KMS-11 (cell line): ENCODE measurements around the gene CCDC70.

Experiments
- H2AFZ ChIP-seq: fragments of 200-600 bp; sonication (generic); 2 replicates; pipeline ENCODE4 v1.6.1; 2016; ENCODE audit warnings: antibody characterized with exemption, mixed run types, low read depth
- H3K27ac ChIP-seq: fragments of 200-600 bp; sonication (generic); 2 replicates; pipeline ENCODE4 v1.6.1; 2016; ENCODE audit warnings: mild to moderate bottlenecking, mixed run types
- H3K27me3 ChIP-seq: fragments of 200-600 bp; sonication (generic); 2 replicates; pipeline ENCODE4 v1.6.1; 2017; ENCODE audit warnings: mild to moderate bottlenecking, low read depth, mixed run types, moderate library complexity; ENCODE audit not compliant: insufficient read depth
- H3K36me3 ChIP-seq: fragments of 200-600 bp; sonication (generic); 2 replicates; pipeline ENCODE4 v1.6.1; 2017; ENCODE audit warnings: mild to moderate bottlenecking, mixed run types; ENCODE audit not compliant: insufficient read depth
- H3K4me1 ChIP-seq: fragments of 200-600 bp; sonication (generic); 2 replicates; pipeline ENCODE4 v1.6.1; 2016; ENCODE audit warnings: mild to moderate bottlenecking, low read depth, mixed run types; ENCODE audit not compliant: poor library complexity, severe bottlenecking
- H3K4me2 ChIP-seq: fragments of 200-600 bp; sonication (generic); 2 replicates; pipeline ENCODE4 v1.7.0; 2016; ENCODE audit warnings: mild to moderate bottlenecking, mixed run types
- H3K4me3 ChIP-seq: fragments of 200-600 bp; sonication (generic); IDR thresholded peaks from 2 replicates; pipeline ENCODE4 v1.6.1; 2017; ENCODE audit warnings: low read depth, low read length, mixed read lengths; ENCODE audit not compliant: insufficient read depth
- H3K79me2 ChIP-seq: fragments of 200-600 bp; sonication (generic); 2 replicates; pipeline ENCODE4 v1.6.1; 2016; ENCODE audit warnings: low read depth, mixed run types; ENCODE audit not compliant: insufficient read depth
- H3K9ac ChIP-seq: fragments of 200-600 bp; sonication (generic); 2 replicates; pipeline ENCODE4 v1.6.1; 2016; ENCODE audit warnings: mild to moderate bottlenecking, mixed run types
- H4K20me1 ChIP-seq: fragments of 200-600 bp; sonication (generic); 2 replicates; pipeline ENCODE4 v1.6.1; 2016; ENCODE audit warnings: mild to moderate bottlenecking, mixed run types; ENCODE audit not compliant: insufficient read depth
- CTCF ChIP-seq: fragments of 200-600 bp; sonication (generic); conservative IDR thresholded peaks from 2 replicates; pipeline ENCODE4 v1.6.1; 2017; ENCODE audit warnings: low read depth, mild to moderate bottlenecking, antibody characterized with exemption, low read length, moderate library complexity, mixed read lengths

CCDC70 gene

GRCh38 chr13:51837016-51837415, 24.8 kb upstream of the CCDC70 start:
- Histone ChIP-seq H3K4me2 (no peak overlapping the region), H3K4me3 (no peak overlapping the region), H3K9ac (no peak overlapping the region), H3K4me1 (no peaks in the 10 kb centered on the region), H3K36me3 (no peaks in the 10 kb centered on the region), H2AFZ (no peak overlapping the region), H4K20me1 (no peaks in the 10 kb centered on the region), H3K27me3 (no peaks in the 10 kb centered on the region), H3K27ac (no peak overlapping the region), H3K79me2 (no peaks in the 10 kb centered on the region)
- TF ChIP-seq CTCF, result no peak

GRCh38 chr13:51838240-51838846, 23.4 kb upstream of the CCDC70 start:
- H3K27ac ChIP-seq, result no peak overlapping the region
- H3K4me2 ChIP-seq, result no peak overlapping the region
- H3K4me3 ChIP-seq, result no peak overlapping the region

GRCh38 chr13:51839711-51840540, 21.8 kb upstream of the CCDC70 start:
- no peaks in the 10 kb centered on the region for H3K4me1 ChIP-seq
- H3K79me2 ChIP-seq, result no peaks in the 10 kb centered on the region
- no peaks in the 10 kb centered on the region for H3K36me3 ChIP-seq
- no peak overlapping the region for H3K9ac ChIP-seq
- H3K27me3 ChIP-seq, result no peaks in the 10 kb centered on the region
- H4K20me1 ChIP-seq, result no peaks in the 10 kb centered on the region
- no peak overlapping the region for H3K27ac ChIP-seq
- no peak overlapping the region for H2AFZ ChIP-seq
- TF ChIP-seq CTCF, result no peak
- H3K4me2 ChIP-seq, result no peak overlapping the region
- H3K4me3 ChIP-seq, result no peak overlapping the region

More at GRCh38 chr13:51838240-51838846, 23.4 kb upstream of the CCDC70 start:
- Histone ChIP-seq H3K4me1 (no peaks in the 10 kb centered on the region), H2AFZ (no peak overlapping the region), H3K9ac (no peak overlapping the region), H3K79me2 (no peaks in the 10 kb centered on the region), H3K27me3 (no peaks in the 10 kb centered on the region), H4K20me1 (no peaks in the 10 kb centered on the region), H3K36me3 (no peaks in the 10 kb centered on the region)
- no peak for TF ChIP-seq CTCF

- H2AFZ ChIP-seq, result no peak overlapping the region
- H3K4me2 ChIP-seq, result no peak overlapping the region
- H4K20me1 ChIP-seq, result no peaks in the 10 kb centered on the region
- no peak overlapping the region for H3K4me3 ChIP-seq
- H3K4me1 ChIP-seq, result no peaks in the 10 kb centered on the region
- no peaks in the 10 kb centered on the region for H3K36me3 ChIP-seq
- no peak for TF ChIP-seq CTCF
- no peaks in the 10 kb centered on the region for H3K27me3 ChIP-seq
- no peaks in the 10 kb centered on the region for H3K79me2 ChIP-seq
- H3K27ac ChIP-seq, result no peak overlapping the region
- no peak overlapping the region for H3K9ac ChIP-seq
Measured at GRCh38 chr13:51840917-51841316, 20.9 kb upstream of the CCDC70 start.
